Measurements from ENCODE around the gene PYDC1.
"Not testable (repeated sequence)": the region's sequence is repeated elsewhere in the genome, so short reads cannot be mapped to it uniquely, and the experiment has no call there.

The PYDC1 gene

DNA sequence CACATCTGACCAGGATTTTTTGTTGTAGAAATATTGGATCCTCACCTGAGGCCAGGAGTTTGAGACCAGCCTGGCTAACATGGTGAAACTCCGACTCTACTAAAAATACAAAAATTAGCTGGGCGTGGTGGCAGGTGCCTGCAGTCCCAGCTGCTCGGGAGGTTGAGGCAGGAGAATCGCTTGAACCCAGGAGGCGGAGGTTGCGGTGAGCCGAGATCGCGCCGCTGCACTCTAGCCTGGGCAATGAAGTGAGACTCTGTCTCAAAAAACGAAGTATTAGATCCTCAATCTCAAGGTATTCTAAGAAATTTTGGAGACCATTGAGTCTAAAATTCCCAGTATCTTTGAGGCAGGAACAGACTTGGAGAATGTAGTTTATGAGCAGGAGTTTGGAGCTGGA is 21.1 kb downstream of the PYDC1 start:
- not testable (repeated sequence) for DNase-seq (ENCODE audit: low read depth)

DNA sequence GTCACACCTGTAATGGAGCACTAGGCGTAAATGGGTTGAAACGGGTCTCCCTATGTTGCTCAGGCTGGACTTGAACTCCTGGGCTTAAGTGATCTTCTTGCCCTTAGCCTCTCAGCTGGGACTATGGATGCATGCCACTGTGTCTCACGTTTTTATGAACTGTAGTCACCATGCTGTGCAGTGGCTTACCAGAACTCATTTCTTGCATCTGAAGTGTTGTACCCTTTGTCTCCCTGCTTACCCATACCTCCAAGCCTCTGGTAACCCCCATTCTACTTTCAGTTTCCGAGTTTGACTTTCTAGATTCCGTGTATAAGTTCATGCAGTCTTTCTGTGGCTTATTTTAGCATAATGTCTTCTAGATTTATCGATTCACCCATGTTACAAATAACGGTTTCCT is 22.0 kb downstream of the PYDC1 start:
- no peak for DNase-seq (ENCODE audit: low read depth)

DNA sequence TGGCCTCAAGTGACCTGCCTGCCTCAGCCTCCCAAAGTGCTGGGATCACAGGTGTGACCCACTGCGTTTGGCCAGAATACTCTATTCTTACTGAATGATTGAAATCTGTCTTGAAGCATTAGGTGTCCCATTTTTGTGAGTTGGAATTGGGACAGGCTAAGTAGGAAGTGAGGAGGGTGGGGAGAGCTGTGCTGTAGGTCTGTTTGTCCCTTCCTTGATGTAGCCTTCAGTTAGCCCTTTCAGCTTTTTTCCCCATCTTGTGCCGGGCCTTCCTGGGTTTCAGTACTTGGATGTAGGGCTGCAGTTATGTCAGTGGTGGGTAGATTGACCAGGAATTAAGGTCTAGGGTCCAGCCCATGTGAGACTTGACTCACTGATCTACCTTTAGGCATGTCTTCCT is 23.1 kb downstream of the PYDC1 start:
- DNase-seq (ENCODE audit: low read depth) = no peak

DNA sequence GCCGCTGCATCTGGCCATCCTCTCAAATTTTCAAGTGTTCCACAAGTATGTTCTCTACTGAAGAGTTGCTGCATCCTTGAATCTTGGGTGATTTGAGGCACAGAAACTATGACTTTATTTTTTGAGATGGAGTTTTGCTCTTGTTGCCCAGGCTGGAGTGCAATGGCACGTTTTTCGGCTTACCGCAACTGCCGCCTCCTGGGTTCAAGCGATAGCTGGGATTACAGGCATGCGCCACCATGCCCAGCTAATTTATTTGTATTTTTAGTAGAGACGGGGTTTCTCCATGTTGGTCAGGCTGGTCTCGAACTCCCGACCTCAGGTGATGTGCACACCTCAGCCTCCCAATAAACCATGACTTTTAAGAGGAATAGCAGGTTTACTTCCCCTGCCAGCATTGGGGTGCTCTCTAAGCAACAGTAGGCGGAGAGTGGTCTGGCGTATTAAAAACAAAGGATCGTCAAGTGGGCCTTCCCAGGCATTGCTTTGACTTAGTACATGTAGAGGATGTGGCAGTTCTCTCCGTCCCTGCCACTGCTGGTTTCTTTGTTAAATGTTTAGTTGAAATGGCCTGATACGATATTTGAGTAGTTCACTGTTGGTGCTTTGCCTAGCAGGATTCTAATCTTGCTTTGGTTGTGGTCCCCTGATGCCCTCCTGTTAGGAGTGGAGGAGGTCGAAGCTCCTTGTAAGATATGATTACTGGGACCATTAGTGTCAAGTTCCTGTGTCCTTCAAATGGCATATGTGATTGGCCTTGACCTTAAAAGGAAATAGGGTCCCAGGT is 23.9 kb downstream of the PYDC1 start:
- no peak for DNase-seq (ENCODE audit: low read depth)

DNA sequence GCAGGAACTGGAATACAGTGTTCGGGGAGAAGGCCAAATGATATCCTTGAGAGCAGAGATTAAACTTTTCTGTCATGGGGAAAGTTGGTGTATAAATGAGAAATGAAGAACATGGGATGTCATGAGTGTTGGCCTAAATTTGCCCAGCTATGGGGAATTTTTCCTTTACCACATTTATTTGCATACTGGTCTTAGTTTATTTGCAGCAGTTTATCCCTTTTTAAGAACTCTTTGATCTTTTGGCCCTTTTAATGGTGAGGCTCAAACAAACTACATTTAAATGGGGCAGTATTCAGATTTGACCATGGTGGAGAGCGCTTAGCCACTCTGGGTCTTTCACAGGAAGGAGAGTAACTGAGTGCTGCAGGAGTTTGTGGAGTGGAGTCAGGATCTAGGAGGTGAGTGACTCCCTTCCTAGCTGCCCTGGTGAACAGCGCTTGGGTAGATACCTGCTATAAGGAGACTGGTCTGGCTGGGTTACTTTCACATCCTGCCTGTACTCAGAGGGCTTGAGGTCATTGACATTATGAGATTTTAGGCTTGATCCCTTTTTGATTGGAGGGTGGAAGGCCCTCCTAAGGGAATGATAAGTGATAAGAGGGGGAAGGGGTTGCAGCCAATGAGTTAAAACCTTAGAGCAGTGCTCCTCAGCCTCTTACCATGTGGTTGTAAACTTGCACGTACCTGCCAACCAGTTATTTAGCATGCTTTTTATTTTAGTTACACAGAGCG is 25.1 kb downstream of the PYDC1 start:
- DNase-seq (ENCODE audit: low read depth) = no peak

DNA sequence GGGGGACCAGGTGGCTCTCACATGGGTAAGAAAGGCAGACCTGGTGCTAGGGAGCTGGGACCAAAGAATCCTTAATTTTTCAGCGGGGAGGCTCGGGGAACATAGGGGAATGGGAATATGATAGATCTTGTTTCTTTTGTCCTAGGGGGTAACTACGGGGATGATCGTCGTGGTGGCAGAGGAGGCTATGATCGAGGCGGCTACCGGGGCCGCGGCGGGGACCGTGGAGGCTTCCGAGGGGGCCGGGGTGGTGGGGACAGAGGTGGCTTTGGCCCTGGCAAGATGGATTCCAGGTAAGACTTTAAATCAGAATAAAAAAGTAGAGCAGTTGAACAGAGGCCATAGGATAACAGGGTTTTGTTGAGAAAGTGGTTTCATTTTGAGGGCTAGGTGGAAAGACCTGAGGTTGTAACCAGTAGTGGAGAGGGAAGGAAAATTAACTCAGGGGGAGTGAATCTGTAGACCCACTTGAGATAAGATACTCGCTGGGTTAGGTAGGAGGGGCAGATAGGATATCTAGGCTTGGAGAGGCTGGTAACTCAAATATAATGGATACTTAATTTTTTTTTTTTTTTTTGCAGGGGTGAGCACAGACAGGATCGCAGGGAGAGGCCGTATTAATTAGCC is 26.0 kb downstream of the PYDC1 start:
- no peak for DNase-seq (ENCODE audit: low read depth)

DNA sequence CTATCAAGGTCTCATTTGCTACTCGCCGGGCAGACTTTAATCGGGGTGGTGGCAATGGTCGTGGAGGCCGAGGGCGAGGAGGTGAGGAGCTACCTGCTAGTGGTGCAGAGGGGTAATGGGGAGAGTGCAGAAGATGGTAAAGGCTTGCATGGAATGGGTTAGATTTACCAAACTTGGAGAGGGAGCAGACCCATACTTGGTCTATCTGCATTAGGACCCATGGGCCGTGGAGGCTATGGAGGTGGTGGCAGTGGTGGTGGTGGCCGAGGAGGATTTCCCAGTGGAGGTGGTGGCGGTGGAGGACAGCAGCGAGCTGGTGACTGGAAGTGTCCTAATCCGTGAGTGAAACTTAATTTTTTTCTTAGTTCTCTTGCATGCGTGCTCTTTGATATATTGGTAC is 26.9 kb downstream of the PYDC1 start:
- no peak for DNase-seq (ENCODE audit: low read depth)

DNA sequence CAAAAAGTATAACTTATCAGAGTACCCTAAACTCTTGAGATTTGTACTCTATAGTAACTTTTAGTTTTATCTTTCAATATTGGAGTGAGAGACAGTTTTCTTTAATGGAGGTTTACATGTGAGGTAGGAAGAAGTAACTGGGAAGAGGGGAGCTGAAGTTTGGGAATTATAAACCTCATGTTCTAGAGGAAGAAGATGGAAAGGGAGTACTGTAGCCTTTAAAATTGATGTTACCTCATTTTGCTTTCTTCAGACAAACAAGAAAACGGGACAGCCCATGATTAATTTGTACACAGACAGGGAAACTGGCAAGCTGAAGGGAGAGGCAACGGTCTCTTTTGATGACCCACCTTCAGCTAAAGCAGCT is 27.5 kb downstream of the PYDC1 start:
- DNase-seq (ENCODE audit: low read depth) = no peak

DNA sequence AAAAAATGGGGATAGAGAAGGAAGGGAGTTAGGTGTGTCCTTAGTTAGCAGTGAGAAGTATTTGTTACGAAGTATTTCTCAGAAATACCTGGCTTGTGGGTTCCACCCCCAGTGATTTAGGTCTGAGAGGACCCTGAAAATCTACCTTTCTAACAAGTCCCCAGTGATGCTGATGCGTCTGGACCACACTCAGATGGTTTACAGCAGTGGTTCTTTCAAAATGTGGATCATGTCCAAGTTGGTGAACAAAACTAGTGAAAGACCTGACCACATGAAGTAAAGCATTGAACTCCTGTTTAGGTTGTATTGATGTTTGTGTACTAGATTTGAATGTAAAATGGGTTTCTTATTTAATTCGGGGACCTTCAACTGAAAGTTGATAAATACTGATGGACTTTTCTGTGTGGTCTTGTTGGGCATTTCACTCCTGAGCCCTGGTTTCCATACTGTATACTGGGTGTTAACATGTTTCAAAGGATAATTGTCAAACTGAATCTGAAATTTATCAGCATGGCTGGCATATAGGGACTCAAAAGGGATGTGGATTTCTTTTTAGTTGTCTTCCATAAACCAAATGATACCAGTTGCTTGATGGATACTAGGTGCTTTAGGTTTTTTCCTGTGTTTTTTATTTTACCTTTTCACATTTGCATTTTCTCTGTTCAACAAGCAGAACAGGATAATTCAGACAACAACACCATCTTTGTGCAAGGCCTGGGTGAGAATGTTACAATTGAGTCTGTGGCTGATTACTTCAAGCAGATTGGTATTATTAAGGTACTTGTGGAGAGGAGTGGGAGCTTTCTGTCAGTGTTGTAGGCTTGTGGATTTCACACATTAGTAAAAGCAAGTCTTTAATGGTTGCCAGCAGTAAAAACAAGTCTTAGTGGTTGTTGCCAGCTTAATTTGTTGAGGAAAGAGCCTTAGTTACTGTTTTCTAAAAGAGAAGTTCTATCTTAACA is 28.2 kb downstream of the PYDC1 start:
- no peak for DNase-seq (ENCODE audit: low read depth)

DNA sequence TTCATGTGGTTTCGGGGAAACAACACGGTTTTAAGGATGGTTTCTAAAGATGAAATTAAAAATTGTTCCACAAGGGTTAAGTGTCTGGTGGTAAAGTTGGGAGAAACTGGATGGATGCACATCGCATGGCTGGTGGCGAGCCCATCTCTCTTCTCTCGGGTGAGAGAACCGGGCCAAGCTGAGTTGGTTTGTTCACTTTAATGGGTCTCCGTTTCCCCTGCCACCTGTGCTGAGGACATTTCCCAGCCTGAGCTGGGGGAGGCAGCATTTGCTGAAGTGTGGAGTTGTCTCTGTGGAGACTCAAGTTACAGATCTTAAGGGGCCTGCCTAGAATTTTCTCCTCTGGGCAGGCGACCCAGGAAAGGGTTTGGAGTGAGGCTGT is 29.1 kb downstream of the PYDC1 start:
- no peak for DNase-seq (ENCODE audit: low read depth)

DNA sequence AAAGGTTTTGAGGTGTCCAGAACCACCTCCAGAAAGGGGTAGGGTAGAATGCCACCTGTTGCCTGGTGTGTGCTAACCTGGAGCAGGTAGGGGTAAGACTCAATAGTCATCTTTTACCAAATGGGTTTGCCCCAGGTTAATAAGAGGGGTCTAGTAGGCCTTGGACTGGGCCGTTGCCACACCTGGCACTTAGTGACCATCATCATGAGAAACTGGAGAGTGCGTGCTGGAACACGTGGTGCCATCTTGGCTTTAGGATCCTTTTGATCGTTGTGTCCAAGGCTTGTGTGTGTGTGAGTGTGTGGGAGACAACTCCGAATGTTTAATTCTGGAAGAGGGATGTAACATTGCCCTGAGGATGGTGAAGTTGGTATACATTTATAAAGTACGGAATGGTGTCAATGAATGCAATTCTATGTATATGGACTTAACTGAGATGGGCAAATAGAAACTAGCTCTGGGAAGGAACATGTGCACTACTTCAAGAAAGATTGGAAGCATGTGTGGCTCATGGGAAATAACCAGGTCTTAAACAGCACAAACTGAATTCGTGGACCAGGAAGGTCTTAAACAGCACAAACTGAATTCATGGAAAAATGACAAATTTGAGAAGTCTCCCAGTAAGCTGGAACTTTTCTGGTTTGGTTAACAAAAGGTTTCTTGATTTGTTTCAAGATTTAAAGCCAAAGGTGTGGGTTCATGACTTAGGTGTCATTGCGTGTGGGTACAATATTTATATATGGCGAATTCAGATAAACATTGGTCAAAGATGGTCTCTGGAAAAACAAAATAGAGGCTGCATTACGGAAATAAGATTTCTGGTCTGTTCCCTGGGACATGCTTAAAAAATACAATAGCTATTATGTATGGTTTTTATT is 29.8 kb downstream of the PYDC1 start:
- DNase-seq (ENCODE audit: low read depth) = no peak

DNA sequence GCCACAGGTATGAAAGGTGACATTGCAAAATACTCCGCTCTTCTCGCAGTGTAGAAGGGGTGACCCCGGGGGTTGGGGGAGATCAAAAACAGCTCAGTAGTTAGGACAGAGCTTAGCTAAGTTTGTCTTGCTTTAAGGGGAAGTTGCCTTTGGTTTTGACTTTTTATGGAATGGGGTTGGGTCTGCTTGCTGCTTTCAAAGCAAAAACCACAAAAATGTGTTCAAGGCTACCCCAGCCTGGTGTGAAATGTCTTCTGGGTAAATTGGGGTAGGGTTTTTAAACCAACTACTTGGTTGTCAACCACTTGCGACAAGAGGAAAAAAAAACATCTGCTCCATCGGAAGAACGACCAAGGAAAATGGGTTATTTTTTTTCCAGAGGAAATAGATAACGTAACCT is 30.8 kb downstream of the PYDC1 start:
- DNase-seq (ENCODE audit: low read depth) = no peak

DNA sequence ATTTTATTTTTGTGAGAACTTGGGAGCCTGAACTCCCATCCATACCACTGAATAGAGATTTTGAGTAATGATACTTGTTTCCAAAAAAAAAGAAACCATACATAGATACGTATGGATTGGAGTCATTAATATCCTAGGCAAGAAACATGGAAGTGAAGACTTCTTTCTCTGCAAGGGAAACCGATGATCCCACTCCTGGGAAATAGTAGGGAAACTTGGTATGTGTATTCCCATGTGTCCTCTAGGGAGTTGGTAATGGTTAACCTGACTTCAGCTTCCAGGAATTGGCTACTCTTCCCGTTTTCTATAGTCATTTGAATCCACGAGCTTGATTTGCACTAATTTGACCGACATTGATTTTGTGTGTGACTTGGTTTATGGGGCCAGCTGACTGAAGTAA is 31.6 kb downstream of the PYDC1 start:
- no peak for DNase-seq (ENCODE audit: low read depth)

DNA sequence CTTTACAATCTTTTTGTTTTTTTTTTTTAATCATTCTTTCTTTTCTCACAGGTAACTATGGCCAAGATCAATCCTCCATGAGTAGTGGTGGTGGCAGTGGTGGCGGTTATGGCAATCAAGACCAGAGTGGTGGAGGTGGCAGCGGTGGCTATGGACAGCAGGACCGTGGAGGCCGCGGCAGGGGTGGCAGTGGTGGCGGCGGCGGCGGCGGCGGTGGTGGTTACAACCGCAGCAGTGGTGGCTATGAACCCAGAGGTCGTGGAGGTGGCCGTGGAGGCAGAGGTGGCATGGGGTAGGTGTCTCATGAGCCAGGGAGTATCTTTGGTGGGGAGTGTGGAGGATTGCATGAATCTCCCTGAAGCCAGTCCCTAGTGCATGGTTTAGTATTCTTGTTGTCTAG is 32.0 kb downstream of the PYDC1 start:
- DNase-seq (ENCODE audit: low read depth) = no peak

DNA sequence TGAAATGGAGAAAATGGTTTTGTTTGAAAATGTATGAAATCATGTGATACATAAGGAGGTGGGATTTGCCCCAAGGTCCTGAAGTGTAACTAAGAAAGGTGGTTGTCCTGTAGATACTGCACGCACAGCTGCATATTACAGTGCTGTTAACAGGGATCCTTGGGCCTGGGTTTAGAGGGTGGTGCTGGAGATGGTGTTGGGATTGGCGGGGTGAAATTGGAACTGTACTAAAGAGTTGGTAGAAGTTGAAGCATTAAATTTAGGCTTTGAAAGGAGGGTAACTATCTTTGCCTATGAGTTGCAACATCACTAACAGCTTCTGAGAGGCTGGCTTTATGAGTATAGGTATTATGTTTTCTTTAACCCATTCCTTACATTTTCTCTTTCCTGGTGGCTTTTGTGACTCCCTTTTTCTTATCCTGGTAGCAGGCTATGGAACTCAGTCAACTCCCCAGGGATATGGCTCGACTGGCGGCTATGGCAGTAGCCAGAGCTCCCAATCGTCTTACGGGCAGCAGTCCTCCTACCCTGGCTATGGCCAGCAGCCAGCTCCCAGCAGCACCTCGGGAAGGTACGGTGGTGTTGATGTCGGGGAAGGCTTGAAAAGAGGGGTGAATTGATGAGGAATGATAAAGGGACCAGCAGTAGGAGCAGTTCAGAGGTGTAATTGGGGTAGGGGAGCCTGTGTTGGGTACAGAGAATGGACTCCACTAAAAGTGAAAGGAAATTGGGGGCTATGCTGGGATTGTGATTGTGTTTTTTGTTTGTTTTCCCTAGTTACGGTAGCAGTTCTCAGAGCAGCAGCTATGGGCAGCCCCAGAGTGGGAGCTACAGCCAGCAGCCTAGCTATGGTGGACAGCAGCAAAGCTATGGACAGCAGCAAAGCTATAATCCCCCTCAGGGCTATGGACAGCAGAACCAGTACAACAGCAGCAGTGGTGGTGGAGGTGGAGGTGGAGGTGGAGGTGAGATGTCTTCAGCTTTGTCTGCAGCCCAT is 33.2 kb downstream of the PYDC1 start:
- DNase-seq (ENCODE audit: low read depth) = no peak

DNA sequence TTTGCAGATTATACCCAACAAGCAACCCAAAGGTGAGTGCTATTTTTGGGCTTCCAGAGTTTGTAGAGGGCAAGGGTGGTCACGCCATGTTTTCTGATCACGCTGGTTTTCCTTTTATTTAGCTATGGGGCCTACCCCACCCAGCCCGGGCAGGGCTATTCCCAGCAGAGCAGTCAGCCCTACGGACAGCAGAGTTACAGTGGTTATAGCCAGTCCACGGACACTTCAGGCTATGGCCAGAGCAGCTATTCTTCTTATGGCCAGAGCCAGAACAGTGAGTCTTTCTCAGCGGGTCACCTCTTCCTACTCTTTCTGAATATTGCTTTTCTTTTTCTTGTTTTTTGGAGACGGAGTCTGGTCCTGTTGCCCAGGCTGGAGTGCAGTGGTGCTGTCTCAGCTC is 34.5 kb downstream of the PYDC1 start:
- DNase-seq (ENCODE audit: low read depth) = no peak

DNA sequence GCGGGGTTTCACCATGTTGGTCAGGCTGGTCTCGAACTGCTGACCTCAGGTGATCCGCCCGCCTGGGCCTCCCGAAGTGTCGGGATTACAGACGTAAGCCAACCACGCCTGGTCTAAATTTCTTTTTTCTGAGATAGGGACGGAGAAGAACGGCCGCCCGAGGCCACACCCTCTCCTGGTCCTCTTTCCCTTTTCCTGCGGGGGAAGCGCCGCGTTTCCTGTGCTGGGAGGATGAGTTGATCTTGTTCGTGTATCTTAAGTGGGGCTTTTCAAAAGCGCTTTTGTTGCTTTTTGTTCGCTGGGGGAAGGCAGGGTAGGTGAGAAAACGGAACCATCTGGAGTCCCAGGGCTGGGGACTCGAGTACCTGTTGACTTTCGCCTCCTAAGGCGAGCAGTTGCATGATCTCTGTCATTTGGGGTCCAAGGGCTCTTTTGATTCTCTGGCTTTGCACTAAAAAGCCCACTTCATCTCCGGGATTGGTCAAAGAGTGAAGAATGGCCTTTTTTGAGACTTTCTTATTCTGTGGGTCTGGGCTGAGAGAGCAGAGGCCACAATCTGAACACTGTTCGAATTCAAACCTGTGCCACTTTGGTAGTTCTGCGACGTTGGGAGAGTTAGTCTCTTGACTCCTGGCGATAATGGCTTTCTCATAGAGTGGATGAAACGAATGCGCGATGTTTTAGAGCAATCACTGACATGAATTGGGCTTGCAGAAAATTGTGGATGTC is 35.7 kb downstream of the PYDC1 start:
- DNase-seq (ENCODE audit: low read depth) = peak; percentile 48

DNA sequence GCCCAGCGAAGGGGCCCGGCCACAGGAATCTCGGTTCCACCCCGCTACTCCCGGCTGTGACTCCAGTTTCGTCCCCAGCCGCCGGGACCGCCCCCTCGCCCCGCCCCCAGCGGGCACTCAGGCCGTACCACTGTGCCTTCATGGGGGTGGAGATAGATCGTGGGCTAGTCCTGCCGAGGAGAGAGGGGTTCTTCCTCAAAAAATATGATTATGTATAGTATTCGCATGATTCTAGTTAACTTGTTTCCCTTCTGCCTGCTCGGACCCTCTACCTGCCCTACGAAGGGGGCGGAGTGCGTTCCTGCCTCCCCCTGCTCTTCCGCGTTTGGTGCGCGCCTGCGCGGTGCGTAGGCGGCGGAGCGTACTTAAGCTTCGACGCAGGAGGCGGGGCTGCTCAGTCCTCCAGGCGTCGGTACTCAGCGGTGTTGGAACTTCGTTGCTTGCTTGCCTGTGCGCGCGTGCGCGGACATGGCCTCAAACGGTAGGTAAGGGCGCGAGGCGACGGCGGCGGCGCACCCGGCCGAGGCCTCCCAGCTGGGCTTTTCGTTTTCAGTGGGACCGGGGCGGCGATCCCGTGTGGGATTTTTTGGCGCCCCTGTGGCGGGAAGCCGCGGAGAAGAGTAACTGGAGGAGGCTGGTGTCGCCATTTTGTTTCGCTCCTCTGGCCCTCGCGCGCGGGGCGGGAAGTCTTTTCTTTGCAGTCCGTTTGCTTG is 37.0 kb downstream of the PYDC1 start, which contains the start of gene FUS:
TSS of gene FUS (plus strand) at position 393 of the 713 bp plus-strand sequence. CDS start at position 469, 76 bp downstream.
- DNase-seq (ENCODE audit: low read depth) = peak; percentile 76

All from amniotic epithelial cell (primary cell).